GM12878 (cell line): Measurements from ENCODE around the gene DCP1A. TPM values are rescaled to one million over a fixed set of nuclear protein-coding genes. Genes with fewer than 3 reads are reported as not detected.

Source experiments
- ATAC-seq: fragments of 200-7000 bp; cut with Tn5 transposase; 3 replicates; pipeline ENCODE4 v1.9.1; 2020; ENCODE audit warnings: mild to moderate bottlenecking, moderate library complexity
- BruUV-seq: library from RNA; stranded (reverse); fragments of 400-500 nt; replicated peaks from 2 replicates; lab custom pipeline; 2021; lab: Mats Ljungman, UMichigan
- CTCF ChIA-PET: fragments of 300-600 bp; sonication (Branson Sonifier 250); formaldehyde crosslinking; extraction: SDS; loops from one replicate; lab custom pipeline; 2021; ENCODE audit warnings: inconsistent platforms; lab: Yijun Ruan, JAX
- POLR2A ChIA-PET: fragments of 350-600 bp; formaldehyde crosslinking; extraction: SDS; loops from one replicate; lab custom pipeline; 2021; ENCODE audit warnings: inconsistent platforms; lab: Charles Lee
- RAD21 ChIA-PET: fragments of 300-600 bp; sonication (Branson Sonifier 250); formaldehyde crosslinking; loops from one replicate; lab custom pipeline; 2023; ENCODE audit warnings: antibody characterized with exemption; ENCODE audit not compliant: unreplicated experiment; lab: Charles Lee
- SMC1A ChIA-PET: fragments of 300-600 bp; sonication (Branson Sonifier 250); formaldehyde crosslinking; loops from one replicate; lab custom pipeline; 2023; ENCODE audit not compliant: unreplicated experiment, uncharacterized antibody; lab: Charles Lee
- DNase-seq: peaks from one replicate; pipeline ENCODE4 v3.0.0-alpha.2; 2011; ENCODE audit warnings: low read depth, low spot score
- FAIRE-seq: peaks from 3 replicates; lab custom pipeline; 2011; peaks lifted over from hg19 to GRCh38; lab: Jason Lieb, UNC
- H2AFZ ChIP-seq: 2 replicates; pipeline ENCODE4 v1.6.0; 2011; ENCODE audit warnings: low read depth, low read length, control low read depth; ENCODE audit not compliant: control insufficient read depth
- H3K27ac ChIP-seq: 2 replicates; pipeline ENCODE4 v1.5.1; 2011; ENCODE audit warnings: control low read depth; ENCODE audit not compliant: control insufficient read depth, insufficient read depth
- H3K27me3 ChIP-seq, 2 experiments: replicated peaks in 1 of 2; 2 replicates each; pipeline versions ENCODE4 v1.6.0 to v1.6.1; 2011; ENCODE audit warnings: low read length in 1 of 2; ENCODE audit not compliant: control insufficient read depth in 2 of 2, insufficient read depth in 2 of 2
- H3K36me3 ChIP-seq, 2 experiments: 2 replicates each; pipeline ENCODE4 v1.5.1; 2011; ENCODE audit warnings: low read length in 1 of 2; ENCODE audit not compliant: control insufficient read depth in 2 of 2, insufficient read depth in 2 of 2
- H3K4me1 ChIP-seq: 2 replicates; pipeline ENCODE4 v1.6.1; 2011; ENCODE audit warnings: mild to moderate bottlenecking, low read length, moderate library complexity, mixed read lengths; ENCODE audit not compliant: control insufficient read depth, insufficient read depth
- H3K4me2 ChIP-seq: 2 replicates; pipeline ENCODE4 v1.6.0; 2011; ENCODE audit warnings: control low read depth; ENCODE audit not compliant: control insufficient read depth, insufficient read depth
- H3K4me3 ChIP-seq: fragments of 200-600 bp; sonication (generic); 2 replicates; pipeline ENCODE4 v1.5.1; 2016
- H3K79me2 ChIP-seq: 2 replicates; pipeline ENCODE4 v1.6.0; 2011; ENCODE audit warnings: low read length; ENCODE audit not compliant: control insufficient read depth, insufficient read depth
- H3K9ac ChIP-seq: 2 replicates; pipeline ENCODE4 v1.8.0; 2011; ENCODE audit warnings: low read length, control low read depth, mixed read lengths; ENCODE audit not compliant: control insufficient read depth, insufficient read depth
- H3K9me3 ChIP-seq: replicated peaks from 3 replicates; pipeline ENCODE4 v1.5.1; 2011; ENCODE audit warnings: mild to moderate bottlenecking, low read length; ENCODE audit not compliant: control insufficient read depth, insufficient read depth
- H4K20me1 ChIP-seq: 2 replicates; pipeline ENCODE4 v1.6.0; 2011; ENCODE audit not compliant: control insufficient read depth, insufficient read depth
- CHD4 ChIP-seq: fragments of 200-600 bp; sonication (generic); IDR thresholded peaks from 2 replicates; pipeline ENCODE4 v1.6.1; 2016; ENCODE audit warnings: mild to moderate bottlenecking
- CUX1 ChIP-seq: IDR thresholded peaks from 2 replicates; pipeline ENCODE4 v1.6.1; 2012; ENCODE audit warnings: improper control_type of control experiment, low read depth, low read length; ENCODE audit not compliant: insufficient replicate concordance
- E2F4 ChIP-seq: IDR thresholded peaks from 2 replicates; pipeline ENCODE4 v1.6.1; 2012; ENCODE audit warnings: low read depth, low read length, improper control_type of control experiment
- EED ChIP-seq: sonication (generic); IDR thresholded peaks from 2 replicates; pipeline ENCODE4 v1.6.1; 2016; ENCODE audit warnings: antibody characterized with exemption, low read depth
- EZH2 ChIP-seq: IDR thresholded peaks from 2 replicates; pipeline ENCODE4 v1.6.1; 2012; ENCODE audit warnings: low read depth, mild to moderate bottlenecking, control low read depth, inconsistent platforms, low read length, borderline replicate concordance; ENCODE audit not compliant: control insufficient read depth
- JUNB ChIP-seq: IDR thresholded peaks from 2 replicates; pipeline ENCODE4 v1.6.1; 2016; ENCODE audit warnings: antibody characterized with exemption, mild to moderate bottlenecking
- MXI1 ChIP-seq: fragments of 150-350 bp; IDR thresholded peaks from 2 replicates; pipeline ENCODE4 v1.6.1; 2011; ENCODE audit warnings: low read depth, mild to moderate bottlenecking, inconsistent platforms, low read length, improper control_type of control experiment
- NR2C1 ChIP-seq: fragments of 450-650 bp; IDR thresholded peaks from 2 replicates; pipeline ENCODE4 v1.6.1; 2017; ENCODE audit warnings: antibody characterized with exemption, mild to moderate bottlenecking, moderate library complexity
- NR2C2 ChIP-seq: IDR thresholded peaks from 2 replicates; pipeline ENCODE4 v1.6.1; 2011; ENCODE audit warnings: borderline replicate concordance, low read depth; ENCODE audit not compliant: control insufficient read depth, insufficient read length
- PAX8 ChIP-seq: fragments of 450-650 bp; IDR thresholded peaks from 2 replicates; pipeline ENCODE4 v1.6.1; 2017; ENCODE audit warnings: mild to moderate bottlenecking, moderate library complexity
- SMAD1 ChIP-seq: fragments of 450-650 bp; IDR thresholded peaks from 2 replicates; pipeline ENCODE4 v1.6.1; 2018; ENCODE audit warnings: mild to moderate bottlenecking, low read depth; ENCODE audit not compliant: partially characterized antibody
- STAT3 ChIP-seq: IDR thresholded peaks from 2 replicates; pipeline ENCODE4 v1.6.1; 2011; ENCODE audit warnings: low read depth, low read length, improper control_type of control experiment
- TCF3 ChIP-seq: IDR thresholded peaks from 2 replicates; pipeline ENCODE4 v1.6.1; 2012; ENCODE audit warnings: low read depth, mild to moderate bottlenecking, low read length, borderline replicate concordance; ENCODE audit not compliant: insufficient read depth
- ZBTB40 ChIP-seq: fragments of 450-650 bp; IDR thresholded peaks from 2 replicates; pipeline ENCODE4 v1.6.1; 2016; ENCODE audit warnings: mild to moderate bottlenecking, moderate library complexity, borderline replicate concordance
- WGBS: methylation state at CpG from one replicate; pipeline ENCODE4 v1.1.6; 2016; ENCODE audit warnings: low lambda C conversion rate; ENCODE audit not compliant: insufficient replicate concordance, insufficient coverage; ENCODE audit errors: missing lambda C conversion rate; 5-methylcytosine and 5-hydroxymethylcytosine counted together
- in situ Hi-C: fragments of 300-500 bp; cut with MboI; formaldehyde crosslinking; loops from 9 replicates; pipeline ENCODE4 v1.14.3; 2018; ENCODE audit warnings: mixed read lengths
- intact Hi-C: fragments of 100-400 bp; cut with micrococcal nuclease; formaldehyde crosslinking; loops from one replicate; pipeline ENCODE4 v1.14.2; 2022; ENCODE audit not compliant: unreplicated experiment
- polyA plus RNA-seq, 11 experiments: library from polyadenylated mRNA; depleted of rRNA in 4 of 11; unstranded in 6 of 11; stranded (reverse) in 5 of 11; fragments of >200 nt; fragmentation: Nextera tagmentation in 4 of 11; fragmentation: Illumina TruSeq in 1 of 11; extraction: Ambion mirVana in 4 of 11; extraction: Trizol in 1 of 11; gene quantifications; 1 replicate in 1 of 11; 2 replicates in 10 of 11; pipeline versions ENCODE4 v1.2.1 to v1.2.3, GENCODE V29; 2011 to 2016; ENCODE audit warnings: inconsistent platforms in 2 of 11, missing spikeins in 2 of 11, low read depth in 1 of 11
- total RNA-seq, 4 experiments: library from RNA; depleted of rRNA in 3 of 4; stranded (reverse); fragments of >200 nt in 3 of 4; fragmentation: Illumina TruSeq in 1 of 4; extraction: Trizol in 1 of 4; gene quantifications; 2 replicates each; pipeline versions ENCODE4 v1.2.1 to v1.2.3, GENCODE V29; 2013 to 2021

The DCP1A gene
- total and polyA plus RNA-seq, 10 of the 15 experiments (the other 5 are each of a cell fraction or from before 2014, with no cell fraction given) = 12.5 to 34.6 (median 16.3) TPM

- H3K4me1 ChIP-seq = no peaks in the 10 kb centered on the region
- ChIA-PET CTCF (interaction anchor here (1.3 to 8.1 kb wide), 6 partner anchors 8 to 332 kb away, joined by 3 to 113 read pairs (median 5); partner anchors contain the start of gene DCP1A), RAD21 (interaction anchor here (1.3 to 5.8 kb wide), 4 partner anchors 137 to 336 kb away, joined by 3 to 38 read pairs (median 4); no protein-coding TSS in a partner anchor), SMC1A (interaction anchor here (0.8 to 2.4 kb wide), 4 partner anchors 83 to 334 kb away, joined by 3 to 14 read pairs (median 3); no protein-coding TSS in a partner anchor), POLR2A (no interaction called here)
- H3K4me2 ChIP-seq = no peak overlapping the region
- 61% methylated on average over 3 of the region's 3 CpGs for WGBS
- no peaks in the 10 kb centered on the region for H3K36me3 ChIP-seq
- no TSS peak for BruUV-seq
- no peak overlapping the region for H2AFZ ChIP-seq
- H3K9me3 ChIP-seq = no peaks in the 10 kb centered on the region
- H3K79me2 ChIP-seq = no peaks in the 10 kb centered on the region
- no peak for FAIRE-seq
- in situ Hi-C loops = loop anchor here (5.0 kb wide), 1 partner anchor 326 kb away; no protein-coding TSS in a partner anchor
- no peak for ATAC-seq
- no peak for DNase-seq
- no peak overlapping the region for H3K27ac ChIP-seq
- intact Hi-C loops = loop anchor here (5.0 kb wide), 2 partner anchors 136 to 546 kb away; no protein-coding TSS in a partner anchor
- H3K27me3 ChIP-seq = no peaks in the 10 kb centered on the region; a peak in 1 of 4 replicates
- H4K20me1 ChIP-seq = no peaks in the 10 kb centered on the region
- no peak overlapping the region for H3K9ac ChIP-seq
- no peak overlapping the region for H3K4me3 ChIP-seq
- TF ChIP-seq ZBTB40 (no peak), EED (no peak), JUNB (no peak), CHD4 (no peak), MXI1 (no peak), NR2C2 (no peak), TCF3 (no peak), E2F4 (no peak), SMAD1 (no peak), CUX1 (no peak), STAT3 (no peak), PAX8 (no peak), NR2C1 (no peak), EZH2 (no peak)
Observed at GRCh38 chr3:53376679-53377078, 29.3 kb upstream of the DCP1A start.
